Measurements from ENCODE around the gene MRPS31. TPM values are rescaled to one million over a fixed set of nuclear protein-coding genes. Genes with fewer than 3 reads are reported as not detected.
"Not testable (repeated sequence)": the region's sequence is repeated elsewhere in the genome, so short reads cannot be mapped to it uniquely, and the experiment has no call there.

The MRPS31 gene
- total RNA-seq, 8 experiments from 2014 or later = 22.4 to 35.7 (median 30.7) TPM

- peaks cover 7 to 9% of the 10 kb centered on the region in 2 donors for H3K4me1 ChIP-seq (replicated peaks in 1 of 2)
- no peak overlapping the region for H3K4me3 ChIP-seq
- in situ Hi-C loops (cut with MboI; ENCODE audit: low pct_unique_long_range_greater_than_20kb in 2 of 9, low sequenced_read_pairs in 9 of 9, unreplicated experiment in 9 of 9) = no loop called here
- no peak overlapping the region for H3K27ac ChIP-seq
- no peak for ATAC-seq (replicated peaks in 6 of 8)
- WGBS, 10 experiments = 75 to 100% (median 94%) methylated on average over 1 to 6 of the region's 6 CpGs
Observed at GRCh38 chr13:40772765-40773473, 1.9 kb upstream of the MRPS31 start.

- WGBS, 10 experiments = 0 to 3% (median 0%) methylated on average over 1 to 9 of the region's 9 CpGs; no CpG with 5 or more reads in 1 of the 10 experiments
- Histone ChIP-seq H3K4me1 (replicated peaks in 1 of 2) (peaks cover 7 to 9% of the 10 kb centered on the region in 2 donors), H3K27ac (peak overlapping the region; percentile 80 to 86), H3K4me3 (peak overlapping the region; percentile 79 to 97 (median 87))
- in situ Hi-C loops (cut with MboI; ENCODE audit: low pct_unique_long_range_greater_than_20kb in 2 of 9, low sequenced_read_pairs in 9 of 9, unreplicated experiment in 9 of 9) = no loop called here
- no peak for ATAC-seq (replicated peaks in 6 of 8)
Observed at GRCh38 chr13:40770609-40770933, 419 bp downstream of the MRPS31 start.

- 62 to 93% (median 78%) methylated on average over 4 to 6 of the region's 6 CpGs for WGBS, 10 experiments
- H3K4me3 ChIP-seq = peak overlapping the region; percentile 79 to 97 (median 87)
Observed at GRCh38 chr13:40769970-40770369, 1.0 kb downstream of the MRPS31 start.

GRCh38 chr13:40765602-40766001, 5.4 kb downstream of the MRPS31 start:
- Histone ChIP-seq H3K4me3 (no peak overlapping the region), H3K27ac (no peak overlapping the region), H3K4me1 (replicated peaks in 1 of 2) (peaks cover 5 to 7% of the 10 kb centered on the region in 2 donors)
- in situ Hi-C loops (cut with MboI; ENCODE audit: low pct_unique_long_range_greater_than_20kb in 2 of 9, low sequenced_read_pairs in 9 of 9, unreplicated experiment in 9 of 9) = no loop called here
- 78 to 100% (median 89%) methylated on average over 1 of the region's 1 CpG; no CpG with 5 or more reads in 4 of the 10 experiments for WGBS, 10 experiments
- ATAC-seq (replicated peaks in 6 of 8) = no peak

More at GRCh38 chr13:40769970-40770369, 1.0 kb downstream of the MRPS31 start:
- in situ Hi-C loops (cut with MboI; ENCODE audit: low pct_unique_long_range_greater_than_20kb in 2 of 9, low sequenced_read_pairs in 9 of 9, unreplicated experiment in 9 of 9) = no loop called here
- H3K4me1 ChIP-seq (replicated peaks in 1 of 2) = peaks cover 7 to 9% of the 10 kb centered on the region in 2 donors
- no peak overlapping the region for H3K27ac ChIP-seq
- ATAC-seq (replicated peaks in 6 of 8) = no peak

- Histone ChIP-seq H3K27ac (no peak overlapping the region), H3K4me3 (no peak overlapping the region), H3K4me1 (replicated peaks in 1 of 2) (peaks cover under 1 to 3% of the 10 kb centered on the region in 2 donors)
- 25 to 100% (median 90%) methylated on average over 1 to 3 of the region's 3 CpGs; no CpG with 5 or more reads in 1 of the 10 experiments for WGBS, 10 experiments
- in situ Hi-C loops (cut with MboI; ENCODE audit: low pct_unique_long_range_greater_than_20kb in 2 of 9, low sequenced_read_pairs in 9 of 9, unreplicated experiment in 9 of 9) = no loop called here
- ATAC-seq (replicated peaks in 6 of 8) = peak in 2 of 8 experiments; percentile 25 to 91
Observed at GRCh38 chr13:40764587-40765403, 6.2 kb downstream of the MRPS31 start.

- no peak overlapping the region for H3K27ac ChIP-seq
- in situ Hi-C loops (cut with MboI; ENCODE audit: low pct_unique_long_range_greater_than_20kb in 2 of 9, low sequenced_read_pairs in 9 of 9, unreplicated experiment in 9 of 9) = no loop called here
- 80 to 100% (median 89%) methylated on average over 1 of the region's 1 CpG; no CpG with 5 or more reads in 5 of the 10 experiments for WGBS, 10 experiments
- no peak for ATAC-seq (replicated peaks in 6 of 8)
- no peaks in the 10 kb centered on the region for H3K4me1 ChIP-seq (replicated peaks in 1 of 2)
- no peak overlapping the region for H3K4me3 ChIP-seq
Observed at GRCh38 chr13:40762849-40763248, 8.1 kb downstream of the MRPS31 start.

GRCh38 chr13:40758811-40759210, 12.2 kb downstream of the MRPS31 start:
- 88 to 100% (median 95%) methylated on average over 2 to 4 of the region's 4 CpGs for WGBS, 10 experiments
- Histone ChIP-seq H3K4me3 (no peak overlapping the region), H3K27ac (no peak overlapping the region), H3K4me1 (replicated peaks in 1 of 2) (no peaks in the 10 kb centered on the region)
- ATAC-seq (replicated peaks in 6 of 8) = no peak
- in situ Hi-C loops (cut with MboI; ENCODE audit: low pct_unique_long_range_greater_than_20kb in 2 of 9, low sequenced_read_pairs in 9 of 9, unreplicated experiment in 9 of 9) = no loop called here

GRCh38 chr13:40756042-40756441, 14.9 kb downstream of the MRPS31 start:
- H3K27ac ChIP-seq = no peak overlapping the region
- 10 to 60% (median 36%) methylated on average over 1 of the region's 1 CpG; no CpG with 5 or more reads in 2 of the 10 experiments for WGBS, 10 experiments

GRCh38 chr13:40755082-40755700, 15.8 kb downstream of the MRPS31 start:
- H3K4me1 ChIP-seq (replicated peaks in 1 of 2) = no peaks in the 10 kb centered on the region
- in situ Hi-C loops (cut with MboI; ENCODE audit: low pct_unique_long_range_greater_than_20kb in 2 of 9, low sequenced_read_pairs in 9 of 9, unreplicated experiment in 9 of 9) = no loop called here

More at GRCh38 chr13:40756042-40756441, 14.9 kb downstream of the MRPS31 start:
- H3K4me1 ChIP-seq (replicated peaks in 1 of 2) = no peaks in the 10 kb centered on the region
- no peak for ATAC-seq (replicated peaks in 6 of 8)
- in situ Hi-C loops (cut with MboI; ENCODE audit: low pct_unique_long_range_greater_than_20kb in 2 of 9, low sequenced_read_pairs in 9 of 9, unreplicated experiment in 9 of 9) = no loop called here
- no peak overlapping the region for H3K4me3 ChIP-seq

GRCh38 chr13:40749327-40749726, 21.7 kb downstream of the MRPS31 start:
- WGBS, 10 experiments = 71 to 100% (median 83%) methylated on average over 1 of the region's 1 CpG; no CpG with 5 or more reads in 2 of the 10 experiments
- no peak for ATAC-seq (replicated peaks in 6 of 8)
- in situ Hi-C loops (cut with MboI; ENCODE audit: low pct_unique_long_range_greater_than_20kb in 2 of 9, low sequenced_read_pairs in 9 of 9, unreplicated experiment in 9 of 9) = no loop called here
- Histone ChIP-seq H3K27ac (no peak overlapping the region), H3K4me3 (no peak overlapping the region), H3K4me1 (replicated peaks in 1 of 2) (no peaks in the 10 kb centered on the region)

More at GRCh38 chr13:40755082-40755700, 15.8 kb downstream of the MRPS31 start:
- H3K27ac ChIP-seq = no peak overlapping the region
- ATAC-seq (replicated peaks in 6 of 8) = no peak
- H3K4me3 ChIP-seq = no peak overlapping the region
- WGBS, 10 experiments = 52 to 100% (median 97%) methylated on average over 1 to 6 of the region's 7 CpGs; no CpG with 5 or more reads in 1 of the 10 experiments

GRCh38 chr13:40735232-40735548, 35.8 kb downstream of the MRPS31 start:
- in situ Hi-C loops (cut with MboI; ENCODE audit: low pct_unique_long_range_greater_than_20kb in 2 of 9, low sequenced_read_pairs in 9 of 9, unreplicated experiment in 9 of 9); ATAC-seq (replicated peaks in 6 of 8): not testable (repeated sequence)
- WGBS, 10 experiments = no CpG with 5 or more reads among the region's 11 CpGs

GRCh38 chr13:40734536-40735231, 36.3 kb downstream of the MRPS31 start:
- in situ Hi-C loops (cut with MboI; ENCODE audit: low pct_unique_long_range_greater_than_20kb in 2 of 9, low sequenced_read_pairs in 9 of 9, unreplicated experiment in 9 of 9) = not testable (repeated sequence)

More at GRCh38 chr13:40735232-40735548, 35.8 kb downstream of the MRPS31 start:
- H3K4me3 ChIP-seq; H3K27ac ChIP-seq; H3K4me1 ChIP-seq (replicated peaks in 1 of 2): not testable (repeated sequence)

More at GRCh38 chr13:40734536-40735231, 36.3 kb downstream of the MRPS31 start:
- not testable (repeated sequence) for H3K4me1 ChIP-seq (replicated peaks in 1 of 2); ATAC-seq (replicated peaks in 6 of 8); H3K4me3 ChIP-seq; H3K27ac ChIP-seq
- 75 to 80% (median 78%) methylated on average over 1 to 13 of the region's 24 CpGs; no CpG with 5 or more reads in 7 of the 10 experiments for WGBS, 10 experiments

All from motor neuron (in vitro differentiated cells).